GM19372 (cell line): ENCODE data around the gene SPSB1.

ENCODE experiments used
- ATAC-seq: cut with Tn5 transposase; IDR thresholded peaks from one replicate; pipeline ENCODE4 v1.9.1; 2021; ENCODE audit warnings: mild to moderate bottlenecking, low read depth, moderate library complexity; ENCODE audit not compliant: unreplicated experiment

The SPSB1 gene

GRCh38 chr1:9258629-9259028 lies 34.1 kb upstream of the SPSB1 start:
- no peak for ATAC-seq

- ATAC-seq = no peak
These were observed 32.5 kb upstream of the SPSB1 start for GRCh38 chr1:9260059-9260766.

DNA sequence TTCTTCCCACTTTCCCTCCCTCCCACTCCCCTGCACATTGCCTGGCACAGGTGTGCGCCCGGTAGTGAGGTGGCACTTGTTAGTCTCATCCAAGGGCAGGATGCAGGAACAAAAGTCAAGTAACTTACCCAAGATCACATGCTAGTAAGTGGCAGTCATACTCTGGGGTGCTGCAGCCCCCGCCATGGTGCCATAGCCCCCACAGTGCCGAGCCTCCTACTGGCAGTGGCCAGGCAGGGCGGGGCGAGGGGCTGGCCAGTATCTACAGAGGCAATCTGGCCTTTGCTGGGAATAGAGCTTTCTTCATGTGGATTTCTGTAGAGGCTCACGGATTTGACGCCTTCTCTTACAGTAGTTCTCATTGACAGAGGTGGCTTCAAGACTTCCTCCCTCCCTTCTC lies 31.2 kb upstream of the SPSB1 start:
- ATAC-seq = no peak

DNA sequence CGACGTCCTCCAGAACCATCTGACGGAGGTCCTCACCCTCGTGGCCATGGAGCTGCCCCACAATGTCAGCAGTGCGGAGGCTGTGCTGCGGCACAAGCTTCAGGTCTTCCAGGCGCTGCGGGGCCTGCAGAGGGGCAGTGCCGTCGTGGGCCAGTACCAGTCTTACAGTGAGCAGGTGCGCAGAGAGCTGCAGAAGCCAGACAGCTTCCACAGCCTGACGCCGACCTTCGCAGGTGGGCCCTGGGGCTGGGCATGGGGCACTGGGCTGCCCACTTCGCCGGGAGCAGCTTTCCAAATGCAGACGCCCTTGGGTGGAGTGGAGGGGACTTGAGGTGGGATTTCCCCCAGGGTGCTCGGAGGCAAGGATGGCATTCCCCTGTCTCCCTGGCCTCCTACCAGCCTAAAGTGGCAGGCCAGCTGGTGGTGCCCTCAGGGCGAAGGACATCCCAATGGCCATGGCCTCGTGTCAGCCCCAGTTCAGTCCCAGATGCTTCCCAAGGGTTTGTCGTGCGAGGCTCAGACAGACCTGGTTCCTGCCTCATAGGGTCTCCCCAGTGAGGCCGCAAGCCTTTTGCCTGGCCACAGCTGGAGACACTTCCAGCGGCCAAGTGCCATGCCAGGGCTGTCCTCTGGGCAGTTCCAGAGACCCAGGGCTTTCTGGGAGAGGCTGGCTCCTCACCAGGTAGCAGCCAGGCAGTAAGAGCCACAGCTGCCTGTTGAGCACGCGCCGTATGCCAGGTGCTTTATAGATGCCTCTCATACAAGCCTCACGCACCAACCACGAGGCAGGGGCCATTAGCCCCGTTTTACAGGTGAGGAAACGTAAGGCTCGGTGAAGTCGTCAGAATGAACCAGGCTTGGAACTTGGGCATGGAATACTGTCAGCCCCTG lies 30.4 kb upstream of the SPSB1 start:
- ATAC-seq = no peak

DNA sequence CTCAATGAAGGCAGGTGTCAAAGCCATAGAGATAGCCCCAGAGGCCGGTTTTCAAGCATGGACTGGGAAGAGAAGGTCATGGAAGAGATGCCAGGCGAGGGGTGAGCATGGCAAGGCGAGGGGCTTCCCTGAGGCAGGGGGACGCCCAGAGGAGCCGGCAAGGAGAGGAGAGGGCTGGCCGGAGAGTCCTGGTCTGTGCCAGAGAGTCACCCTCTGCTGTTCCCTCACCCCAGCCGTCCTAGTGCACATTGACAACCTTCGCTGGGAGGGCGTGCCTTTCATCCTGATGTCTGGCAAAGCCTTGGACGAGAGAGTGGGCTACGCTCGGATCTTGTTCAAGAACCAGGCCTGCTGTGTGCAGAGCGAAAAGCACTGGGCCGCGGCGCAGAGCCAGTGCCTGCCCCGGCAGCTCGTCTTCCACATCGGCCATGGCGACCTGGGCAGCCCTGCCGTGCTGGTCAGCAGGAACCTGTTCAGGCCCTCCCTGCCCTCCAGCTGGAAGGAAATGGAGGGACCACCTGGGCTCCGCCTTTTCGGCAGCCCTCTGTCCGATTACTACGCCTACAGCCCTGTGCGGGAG lies 29.3 kb upstream of the SPSB1 start:
- ATAC-seq = no peak

DNA sequence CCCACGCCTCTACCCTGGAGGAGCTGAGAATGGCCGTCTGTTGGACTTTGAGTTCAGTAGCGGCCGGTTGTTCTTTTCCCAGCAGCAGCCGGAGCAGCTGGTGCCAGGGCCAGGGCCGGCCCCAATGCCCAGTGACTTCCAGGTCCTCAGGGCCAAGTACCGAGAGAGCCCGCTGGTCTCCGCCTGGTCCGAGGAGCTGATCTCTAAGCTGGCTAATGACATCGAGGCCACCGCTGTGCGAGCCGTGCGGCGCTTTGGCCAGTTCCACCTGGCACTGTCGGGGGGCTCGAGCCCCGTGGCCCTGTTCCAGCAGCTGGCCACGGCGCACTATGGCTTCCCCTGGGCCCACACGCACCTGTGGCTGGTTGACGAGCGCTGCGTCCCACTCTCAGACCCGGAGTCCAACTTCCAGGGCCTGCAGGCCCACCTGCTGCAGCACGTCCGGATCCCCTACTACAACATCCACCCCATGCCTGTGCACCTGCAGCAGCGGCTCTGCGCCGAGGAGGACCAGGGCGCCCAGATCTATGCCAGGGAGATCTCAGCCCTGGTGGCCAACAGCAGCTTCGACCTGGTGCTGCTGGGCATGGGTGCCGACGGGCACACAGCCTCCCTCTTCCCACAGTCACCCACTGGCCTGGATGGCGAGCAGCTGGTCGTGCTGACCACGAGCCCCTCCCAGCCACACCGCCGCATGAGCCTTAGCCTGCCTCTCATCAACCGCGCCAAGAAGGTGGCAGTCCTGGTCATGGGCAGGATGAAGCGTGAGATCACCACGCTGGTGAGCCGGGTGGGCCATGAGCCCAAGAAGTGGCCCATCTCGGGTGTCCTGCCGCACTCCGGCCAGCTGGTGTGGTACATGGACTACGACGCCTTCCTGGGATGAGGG lies 28.5 kb upstream of the SPSB1 start:
- no peak for ATAC-seq

GRCh38 chr1:9265037-9265436 lies 27.7 kb upstream of the SPSB1 start:
- ATAC-seq = no peak

- ATAC-seq = no peak
These were observed 26.7 kb upstream of the SPSB1 start for GRCh38 chr1:9265968-9266367.

GRCh38 chr1:9267352-9267686 lies 25.4 kb upstream of the SPSB1 start:
- no peak for ATAC-seq

DNA sequence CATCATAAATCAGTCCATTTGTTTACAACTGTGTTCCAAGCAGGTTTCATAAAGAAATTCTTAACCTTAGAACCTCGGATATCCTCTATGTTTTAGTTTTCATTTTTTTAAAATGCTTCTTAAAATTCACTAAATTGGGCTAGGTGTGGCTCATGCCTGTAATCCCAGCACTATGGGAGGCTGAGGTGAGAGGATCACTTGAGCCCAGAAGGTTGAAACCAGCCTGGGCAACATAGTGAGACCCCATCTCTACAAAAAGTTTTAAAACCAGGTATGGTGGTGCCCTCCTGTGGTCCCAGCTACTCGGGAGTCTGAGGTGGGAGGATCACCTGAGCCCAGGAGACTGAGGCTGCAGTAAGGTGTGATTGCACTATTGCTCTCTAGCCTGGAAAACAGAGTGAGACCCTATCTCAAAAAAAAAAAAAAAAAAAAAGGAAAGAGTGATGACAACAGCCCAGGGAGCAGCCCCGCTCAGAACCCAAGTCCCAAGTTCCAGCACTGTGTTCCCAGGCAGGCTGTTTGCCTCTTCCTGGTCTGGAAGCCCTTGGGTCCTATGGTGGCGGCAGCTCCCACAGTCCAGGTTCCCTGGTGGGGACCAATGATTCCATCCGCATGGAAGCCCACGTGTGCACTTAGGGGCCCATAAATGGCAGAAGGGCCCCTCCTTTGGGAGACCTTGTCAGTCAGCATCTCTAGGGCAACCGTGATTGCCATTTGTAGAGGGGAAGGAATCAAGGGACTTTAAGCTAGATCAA lies 24.7 kb upstream of the SPSB1 start:
- ATAC-seq = no peak

- no peak for ATAC-seq
These were observed 23.6 kb upstream of the SPSB1 start for GRCh38 chr1:9269078-9269501.

- no peak for ATAC-seq
These were observed 23.0 kb upstream of the SPSB1 start for GRCh38 chr1:9269721-9270120.

DNA sequence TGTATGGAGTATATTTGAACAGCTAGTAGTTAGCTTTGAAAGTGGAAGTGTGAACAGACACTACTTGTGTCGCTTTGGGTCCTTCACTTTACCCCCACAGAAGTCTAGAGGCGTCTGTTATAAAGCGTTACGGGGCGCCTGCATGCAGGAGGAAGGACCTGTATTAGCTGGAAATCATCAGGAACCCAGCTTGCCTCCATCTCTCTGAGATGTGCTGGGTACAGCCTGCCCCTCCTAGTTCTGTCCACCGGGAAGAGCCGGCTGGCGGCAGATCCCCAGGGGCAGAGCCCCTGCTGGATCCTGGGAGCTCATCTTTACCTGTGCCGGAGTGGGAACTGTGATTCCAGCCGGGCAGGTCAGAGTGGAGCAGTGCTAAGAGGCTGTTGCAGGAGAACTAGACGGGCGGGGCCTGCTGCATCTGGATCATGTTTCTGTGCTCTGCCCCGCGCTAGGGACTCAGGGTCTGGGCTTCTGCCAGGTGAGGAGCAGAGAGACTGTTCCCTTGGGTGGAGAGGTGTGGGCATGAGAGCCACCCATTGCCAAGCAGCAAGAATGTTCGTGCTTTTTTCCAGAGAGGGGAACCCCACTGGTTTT lies 22.3 kb upstream of the SPSB1 start:
- ATAC-seq = no peak

- ATAC-seq = no peak
These were observed 21.4 kb upstream of the SPSB1 start for GRCh38 chr1:9271283-9271682.

GRCh38 chr1:9271861-9272595 lies 20.7 kb upstream of the SPSB1 start:
- no peak for ATAC-seq

- ATAC-seq = no peak
These were observed 19.5 kb upstream of the SPSB1 start for GRCh38 chr1:9273177-9273576.

GRCh38 chr1:9275161-9275560 lies 17.5 kb upstream of the SPSB1 start:
- ATAC-seq = no peak

DNA sequence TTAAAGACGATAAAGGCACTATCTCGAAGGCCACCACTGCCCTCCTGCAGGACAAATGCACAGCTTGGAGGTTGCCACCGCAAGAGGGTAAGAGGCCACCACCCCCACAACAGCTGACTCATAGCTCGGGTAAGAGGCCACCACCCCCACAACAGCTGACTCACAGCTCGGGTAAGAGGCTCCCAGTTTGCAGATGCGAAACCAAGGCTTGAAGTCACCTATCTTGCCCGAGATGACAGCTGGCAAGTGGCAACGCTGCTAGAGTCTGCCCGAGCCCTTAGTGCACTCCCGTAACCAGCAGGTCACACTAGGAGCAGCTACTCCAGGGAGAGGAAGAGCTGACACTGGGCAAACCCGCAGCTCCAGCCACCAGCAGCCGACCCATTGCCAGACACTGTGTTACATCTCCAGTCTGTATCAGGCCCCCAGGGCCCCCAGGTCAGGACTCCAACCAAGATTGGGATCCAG lies 17.1 kb upstream of the SPSB1 start:
- ATAC-seq = no peak

GRCh38 chr1:9278116-9278515 lies 14.6 kb upstream of the SPSB1 start:
- no peak for ATAC-seq
